CD4-positive, alpha-beta memory T cell (primary cell): Measurements from ENCODE around the gene ANLN. TPM values are rescaled to one million over a fixed set of nuclear protein-coding genes. Genes with fewer than 3 reads are reported as not detected.

Experiments used
- CTCF ChIA-PET: fragments of 350-600 bp; sonication (Branson Sonifier 250); formaldehyde crosslinking; loops from one replicate; lab custom pipeline; 2021; ENCODE audit warnings: inconsistent platforms; ENCODE audit not compliant: partially characterized antibody; lab: Charles Lee
- POLR2A ChIA-PET: fragments of 350-600 bp; sonication (Branson Sonifier 250); formaldehyde crosslinking; loops from one replicate; lab custom pipeline; 2021; ENCODE audit not compliant: partially characterized antibody; lab: Charles Lee
- DNase-seq, 5 donors: peaks; one replicate each; pipeline versions ENCODE4 v3.0.0 to v3.0.0-alpha.2; 2020 to 2022; ENCODE audit warnings: mixed read lengths in 1 of 5
- H3K27ac ChIP-seq: one replicate; pipeline ENCODE4 v1.7.0; 2013; ENCODE audit warnings: low read depth, low read length
- H3K27me3 ChIP-seq: 2 replicates; pipeline ENCODE4 v1.7.0; 2013; ENCODE audit warnings: mild to moderate bottlenecking, low read length, moderate library complexity; ENCODE audit not compliant: insufficient read depth
- H3K36me3 ChIP-seq: 2 replicates; pipeline ENCODE4 v1.7.0; 2013; ENCODE audit warnings: mild to moderate bottlenecking, low read length, moderate library complexity; ENCODE audit not compliant: insufficient read depth
- H3K4me1 ChIP-seq: 2 replicates; pipeline ENCODE4 v1.7.0; 2013; ENCODE audit warnings: mild to moderate bottlenecking, low read length, moderate library complexity; ENCODE audit not compliant: insufficient read depth
- H3K4me3 ChIP-seq, 2 donors: one replicate each; pipeline ENCODE4 v1.7.0; 2013; ENCODE audit warnings: low read length in 2 of 2, mild to moderate bottlenecking in 1 of 2
- H3K9me3 ChIP-seq, 2 donors: one replicate each; pipeline ENCODE4 v1.7.0; 2013; ENCODE audit warnings: low read length in 2 of 2, control low read depth in 1 of 2; ENCODE audit not compliant: control insufficient read depth in 1 of 2
- H3K27ac Mint-ChIP-seq, 7 donors: one replicate each; pipeline ENCODE4 v1.8.0; 2020 to 2021; ENCODE audit warnings: mixed read lengths in 7 of 7, mild to moderate bottlenecking in 6 of 7, inconsistent platforms in 3 of 7, moderate library complexity in 3 of 7
- H3K27me3 Mint-ChIP-seq, 2 donors: one replicate each; pipeline ENCODE4 v1.8.0; 2020 to 2021; ENCODE audit warnings: mixed read lengths in 2 of 2
- H3K36me3 Mint-ChIP-seq, 2 donors: one replicate each; pipeline ENCODE4 v1.8.0; 2020 to 2021; ENCODE audit warnings: mixed read lengths in 2 of 2, inconsistent platforms in 1 of 2, mild to moderate bottlenecking in 1 of 2
- H3K4me1 Mint-ChIP-seq, 4 donors: one replicate each; pipeline ENCODE4 v1.8.0; 2020 to 2021; ENCODE audit warnings: mixed read lengths in 4 of 4, mild to moderate bottlenecking in 1 of 4
- H3K4me3 Mint-ChIP-seq, 8 donors: one replicate each; pipeline ENCODE4 v1.8.0; 2020 to 2021; ENCODE audit warnings: mixed read lengths in 8 of 8, mild to moderate bottlenecking in 7 of 8, moderate library complexity in 6 of 8, inconsistent platforms in 3 of 8
- H3K9me3 Mint-ChIP-seq, 8 donors: one replicate each; pipeline ENCODE4 v1.8.0; 2020 to 2021; ENCODE audit warnings: mixed read lengths in 8 of 8, mild to moderate bottlenecking in 5 of 8, inconsistent platforms in 3 of 8, moderate library complexity in 1 of 8
- intact Hi-C: fragments of 100-400 bp; cut with micrococcal nuclease; formaldehyde crosslinking; loops from one replicate; pipeline ENCODE4 v1.15.1; 2023
- polyA plus RNA-seq, 2 donors: library from polyadenylated mRNA; unstranded; fragments of 300-500 nt; fragmentation: Illumina TruSeq; gene quantifications; one replicate each; pipeline ENCODE4 v1.2.3, GENCODE V29; 2021
- total RNA-seq, 2 experiments: library from RNA; stranded (reverse); gene quantifications; one replicate each; pipeline ENCODE4 v1.2.3, GENCODE V29; 2021

The ANLN gene
- total and polyA plus RNA-seq, 4 experiments from 2014 or later, result 0.23 TPM; not detected in 3

GRCh38 chr7:36448781-36449379, 59.2 kb downstream of the ANLN start:
- DNase-seq, result no peak
- intact Hi-C loops, result no loop called here
- Histone ChIP-seq H3K27me3 (no peaks in the 10 kb centered on the region), H3K4me3 (no peak overlapping the region), H3K27ac (no peak overlapping the region), H3K9me3 (no peaks in the 10 kb centered on the region), H3K4me1 (no peaks in the 10 kb centered on the region), H3K36me3 (no peaks in the 10 kb centered on the region)
- CTCF ChIA-PET, result no interaction called here
- Mint-ChIP-seq H3K4me3 (no peak overlapping the region), H3K9me3 (no peaks in the 10 kb centered on the region), H3K27ac (no peak overlapping the region), H3K27me3 (no peaks in the 10 kb centered on the region), H3K4me1 (no peaks in the 10 kb centered on the region), H3K36me3 (no peaks in the 10 kb centered on the region)
- POLR2A ChIA-PET, result no interaction called here

DNA sequence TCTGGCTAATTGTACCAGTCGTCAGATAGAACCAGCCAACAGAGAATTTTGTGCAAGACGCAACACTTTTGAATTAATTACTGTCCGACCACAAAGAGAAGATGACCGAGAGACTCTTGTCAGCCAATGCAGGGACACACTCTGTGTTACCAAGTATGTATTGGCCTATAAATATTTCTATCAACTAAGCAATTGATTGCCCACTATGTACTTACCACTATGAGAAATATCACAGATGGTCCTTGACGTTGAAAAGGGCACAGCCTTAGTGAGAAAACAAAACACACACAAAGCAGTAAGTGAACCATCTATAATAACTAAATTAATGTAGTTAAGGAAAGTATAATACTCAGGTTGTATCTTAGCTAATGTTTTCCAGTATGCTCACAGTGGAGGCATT, 60.0 kb downstream of the ANLN start:
- POLR2A ChIA-PET, result no interaction called here
- intact Hi-C loops, result no loop called here
- no peak overlapping the region for H3K4me3 ChIP-seq
- H3K4me1 Mint-ChIP-seq, result no peaks in the 10 kb centered on the region
- CTCF ChIA-PET, result interaction anchor here (2.3 kb wide), 1 partner anchor 8 kb away, joined by 12 read pairs; no protein-coding TSS in a partner anchor
- H3K9me3 ChIP-seq, result no peaks in the 10 kb centered on the region
- no peaks in the 10 kb centered on the region for H3K36me3 ChIP-seq
- H3K9me3 Mint-ChIP-seq, result no peaks in the 10 kb centered on the region
- H3K4me3 Mint-ChIP-seq, result no peak overlapping the region
- H3K27ac Mint-ChIP-seq, result no peak overlapping the region
- no peak for DNase-seq
- no peaks in the 10 kb centered on the region for H3K4me1 ChIP-seq
- H3K27ac ChIP-seq, result no peak overlapping the region
- H3K27me3 ChIP-seq, result no peaks in the 10 kb centered on the region
- no peaks in the 10 kb centered on the region for H3K36me3 Mint-ChIP-seq
- H3K27me3 Mint-ChIP-seq, result no peaks in the 10 kb centered on the region

DNA sequence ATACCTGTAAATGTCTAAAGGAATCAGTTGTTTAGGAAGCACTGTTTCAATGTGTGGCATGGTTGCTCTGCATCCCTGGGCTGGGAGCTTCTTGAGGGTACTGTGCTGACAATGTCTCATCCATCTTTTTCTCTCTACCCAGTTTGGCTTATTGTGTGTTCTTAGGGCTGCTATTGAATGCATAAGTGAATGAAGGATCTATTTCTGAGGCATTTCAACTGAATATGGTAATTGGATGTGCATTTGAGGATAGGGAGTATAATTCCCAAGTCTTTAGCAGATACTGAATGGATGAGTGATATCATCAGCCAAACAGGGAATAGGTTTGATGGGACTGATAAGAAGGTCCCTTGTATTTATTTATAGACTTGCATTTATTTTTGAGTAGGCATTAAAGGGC, 64.1 kb downstream of the ANLN start:
- Histone ChIP-seq H3K4me3 (no peak overlapping the region), H3K9me3 (no peaks in the 10 kb centered on the region), H3K4me1 (no peaks in the 10 kb centered on the region), H3K27me3 (no peaks in the 10 kb centered on the region), H3K27ac (no peak overlapping the region), H3K36me3 (no peaks in the 10 kb centered on the region)
- H3K27ac Mint-ChIP-seq, result no peak overlapping the region
- H3K27me3 Mint-ChIP-seq, result no peaks in the 10 kb centered on the region
- H3K36me3 Mint-ChIP-seq, result no peaks in the 10 kb centered on the region
- no peak for DNase-seq
- no peaks in the 10 kb centered on the region for H3K9me3 Mint-ChIP-seq
- ChIA-PET CTCF (interaction anchor here (1.2 to 1.9 kb wide), 2 partner anchors 12 to 16 kb away, joined by 3 to 9 read pairs; no protein-coding TSS in a partner anchor), POLR2A (no interaction called here)
- intact Hi-C loops, result no loop called here
- no peak overlapping the region for H3K4me3 Mint-ChIP-seq
- H3K4me1 Mint-ChIP-seq, result no peaks in the 10 kb centered on the region

DNA sequence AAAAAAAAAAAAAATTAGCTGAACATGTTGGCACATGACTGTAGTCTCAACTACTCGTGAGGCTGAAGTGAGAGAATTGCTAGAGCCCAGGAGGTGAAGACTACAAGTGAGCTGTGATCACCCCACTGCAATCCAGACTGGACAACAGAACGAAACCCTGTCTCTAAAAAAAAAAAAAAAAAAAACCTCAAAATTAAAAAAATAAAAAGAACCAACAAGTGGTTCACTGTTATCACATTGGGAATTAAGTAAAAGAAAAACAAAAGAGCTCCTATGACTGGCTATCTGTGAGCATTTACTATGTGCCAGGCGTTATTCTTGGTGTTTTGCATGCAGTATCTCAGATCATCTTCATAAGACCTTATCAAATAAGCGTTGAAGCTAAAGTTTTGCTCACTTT, 66.0 kb downstream of the ANLN start:
- H3K36me3 Mint-ChIP-seq, result no peaks in the 10 kb centered on the region
- intact Hi-C loops, result no loop called here

GRCh38 chr7:36456138-36456537, 66.5 kb downstream of the ANLN start:
- DNase-seq, result no peak
- Histone ChIP-seq H3K4me3 (no peak overlapping the region), H3K4me1 (no peaks in the 10 kb centered on the region), H3K9me3 (no peaks in the 10 kb centered on the region), H3K36me3 (no peaks in the 10 kb centered on the region), H3K27me3 (no peaks in the 10 kb centered on the region), H3K27ac (no peak overlapping the region)
- ChIA-PET CTCF (interaction anchor here (1.0 to 1.9 kb wide), 2 partner anchors 13 to 15 kb away, joined by 3 to 7 read pairs; no protein-coding TSS in a partner anchor), POLR2A (no interaction called here)
- intact Hi-C loops, result no loop called here
- H3K27me3 Mint-ChIP-seq, result no peaks in the 10 kb centered on the region
- H3K4me3 Mint-ChIP-seq, result no peak overlapping the region
- no peaks in the 10 kb centered on the region for H3K9me3 Mint-ChIP-seq
- no peaks in the 10 kb centered on the region for H3K36me3 Mint-ChIP-seq
- no peaks in the 10 kb centered on the region for H3K4me1 Mint-ChIP-seq
- H3K27ac Mint-ChIP-seq, result no peak overlapping the region

More for the DNA sequence above, 66.0 kb downstream of the ANLN start:
- Histone ChIP-seq H3K27me3 (no peaks in the 10 kb centered on the region), H3K4me1 (no peaks in the 10 kb centered on the region), H3K9me3 (no peaks in the 10 kb centered on the region), H3K4me3 (no peak overlapping the region), H3K27ac (no peak overlapping the region), H3K36me3 (no peaks in the 10 kb centered on the region)
- ChIA-PET POLR2A (no interaction called here), CTCF (interaction anchor here (1.9 kb wide), 1 partner anchor 15 kb away, joined by 7 read pairs; no protein-coding TSS in a partner anchor)
- DNase-seq, result no peak
- Mint-ChIP-seq H3K4me3 (no peak overlapping the region), H3K27me3 (no peaks in the 10 kb centered on the region), H3K27ac (no peak overlapping the region), H3K9me3 (no peaks in the 10 kb centered on the region), H3K4me1 (no peaks in the 10 kb centered on the region)

DNA sequence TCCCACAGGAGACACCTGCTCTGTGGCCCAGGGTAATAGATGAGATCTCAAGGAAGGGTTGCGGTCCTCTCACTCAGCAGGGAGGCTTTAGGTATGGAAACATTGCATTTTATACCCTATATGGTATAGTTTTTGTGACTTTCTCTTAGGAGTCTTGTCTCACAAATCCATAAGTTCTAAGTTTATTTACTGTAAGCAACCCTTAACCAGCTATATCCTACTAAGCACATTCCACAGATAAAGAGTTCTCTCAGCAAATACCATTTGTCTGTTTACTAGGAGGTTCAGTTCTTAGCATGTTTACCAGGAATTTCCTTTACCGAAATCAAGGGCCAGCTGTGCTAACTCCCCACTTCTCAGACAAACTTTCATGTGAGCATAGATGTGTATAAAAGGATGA, 66.9 kb downstream of the ANLN start:
- no peaks in the 10 kb centered on the region for H3K4me1 ChIP-seq
- Mint-ChIP-seq H3K9me3 (no peaks in the 10 kb centered on the region), H3K4me1 (no peaks in the 10 kb centered on the region), H3K36me3 (no peaks in the 10 kb centered on the region), H3K4me3 (no peak overlapping the region), H3K27me3 (no peaks in the 10 kb centered on the region), H3K27ac (no peak overlapping the region)
- H3K4me3 ChIP-seq, result no peak overlapping the region
- no peak overlapping the region for H3K27ac ChIP-seq
- H3K9me3 ChIP-seq, result no peaks in the 10 kb centered on the region
- H3K36me3 ChIP-seq, result no peaks in the 10 kb centered on the region
- H3K27me3 ChIP-seq, result no peaks in the 10 kb centered on the region
- CTCF ChIA-PET, result interaction anchor here (1.0 to 1.9 kb wide), 2 partner anchors 13 to 15 kb away, joined by 3 to 7 read pairs; no protein-coding TSS in a partner anchor
- no peak for DNase-seq
- intact Hi-C loops, result no loop called here
- POLR2A ChIA-PET, result no interaction called here

GRCh38 chr7:36459236-36459960, 69.7 kb downstream of the ANLN start:
- H3K4me1 ChIP-seq, result no peaks in the 10 kb centered on the region
- H3K9me3 ChIP-seq, result no peaks in the 10 kb centered on the region
- ChIA-PET POLR2A (no interaction called here), CTCF (interaction anchor here (1.4 kb wide), 1 partner anchor 18 kb away, joined by 5 read pairs; no protein-coding TSS in a partner anchor)
- H3K27me3 ChIP-seq, result no peaks in the 10 kb centered on the region
- intact Hi-C loops, result no loop called here
- H3K27ac ChIP-seq, result no peak overlapping the region
- no peaks in the 10 kb centered on the region for H3K36me3 Mint-ChIP-seq
- no peaks in the 10 kb centered on the region for H3K9me3 Mint-ChIP-seq
- no peaks in the 10 kb centered on the region for H3K36me3 ChIP-seq
- no peak overlapping the region for H3K4me3 ChIP-seq
- DNase-seq, result no peak
- no peak overlapping the region for H3K4me3 Mint-ChIP-seq
- H3K4me1 Mint-ChIP-seq, result no peaks in the 10 kb centered on the region
- H3K27ac Mint-ChIP-seq, result no peak overlapping the region
- peaks cover 0 to 2% of the 10 kb centered on the region in 2 donors for H3K27me3 Mint-ChIP-seq
